Pancreas (tissue), 10 donors: ENCODE measurements around the gene MOV10L1. TPM values are rescaled to one million over a fixed set of nuclear protein-coding genes. Genes with fewer than 3 reads are reported as not detected.
"Not testable (repeated sequence)": the region's sequence is repeated elsewhere in the genome, so short reads cannot be mapped to it uniquely, and the experiment has no call there.

Experiments
- ATAC-seq, 4 donors: fragments of 200-7000 bp; cut with Tn5 transposase; one replicate each; pipeline versions ENCODE4 v1.8.0 to v1.9.1; 2020; ENCODE audit warnings: mild to moderate bottlenecking in 4 of 4, moderate library complexity in 4 of 4
- DNase-seq, 6 donors: peaks; one replicate each; pipeline ENCODE4 v3.0.0-alpha.2; 2020
- FAIRE-seq: peaks from 2 replicates; lab custom pipeline; 2012; peaks lifted over from hg19 to GRCh38; lab: Jason Lieb, UNC
- H3K27ac ChIP-seq, 4 donors: fragments of 200-600 bp; sonication (generic); 1 replicate in 3 of 4; 2 replicates in 1 of 4; pipeline versions ENCODE4 v1.5.0 to v1.8.0; 2020
- H3K27me3 ChIP-seq, 4 donors: fragments of 200-600 bp; one replicate each; pipeline ENCODE4 v1.8.0; 2021
- H3K36me3 ChIP-seq, 3 donors: fragments of 200-600 bp; sonication (generic) in 1 of 3; one replicate each; pipeline versions ENCODE4 v1.5.0 to v1.8.0; 2020 to 2021
- H3K4me1 ChIP-seq, 3 donors: fragments of 200-600 bp; one replicate each; pipeline ENCODE4 v1.8.0; 2021
- H3K4me3 ChIP-seq, 4 donors: fragments of 200-600 bp; sonication (generic) in 2 of 4; one replicate each; pipeline versions ENCODE4 v1.5.0 to v1.8.0; 2020 to 2021
- H3K9me3 ChIP-seq, 4 donors: fragments of 200-600 bp; one replicate each; pipeline ENCODE4 v1.8.0; 2021
- WGBS, 2 donors: extraction: QIAGEN DNeasy Blood & Tissue Kit; methylation state at CpG; one replicate each; pipeline ENCODE4 v1.1.7; 2013; 5-methylcytosine and 5-hydroxymethylcytosine counted together
- intact Hi-C, 3 donors: fragments of 100-400 bp; cut with DNase I; formaldehyde crosslinking; loops; one replicate each; pipeline versions ENCODE4 v1.11.1 to v1.14.2; 2022
- polyA plus RNA-seq, 2 donors: library from polyadenylated mRNA; stranded (reverse); fragments of 200-250 nt; gene quantifications; one replicate each; pipeline ENCODE4 v1.2.3, GENCODE V29; 2013
- total RNA-seq, 6 donors: library from RNA; stranded (reverse); fragmentation: NEBNext Ultra II Directional in 4 of 6; extraction: Animal tissue kit (Norgen Biotek cat#: 25700) in 4 of 6; gene quantifications; one replicate each; pipeline versions ENCODE4 v1.2.1 to v1.2.4, GENCODE V29; 2021 to 2023
- TF ChIP-seq, protein P1 (sequence below), 4 donors: fragments of 200-600 bp; sonication (generic) in 3 of 4; IDR thresholded peaks; one replicate each; pipeline versions ENCODE4 v1.5.0 to v1.8.0; 2021; ENCODE audit warnings: antibody characterized with exemption in 4 of 4
- donor health status: healthy with polysubstance abuse.
- donor health status: DM: no; HTN: no; CAD: no; lungs with moderate emphysema.
- donor health status: DM: no; HTN: no; CAD: no.
- donor health status: control.
- donor health status: control.
- donor health status: Bipolar disorder and iron deficiency.
- donor health status: DM: yes; HTN: yes; CAD: no.
- donor health status: DM: no; HTN: no; CAD: no.
- donor health status: DM: no; HTN: no; CAD: no.
- donor health status: DM: yes; HTN: yes; CAD: no.

MOV10L1 gene
- total and polyA plus RNA-seq, 8 donors = 0.09 to 1.9 (median 0.26) TPM; not detected in 1

GRCh38 chr22:50161508-50162390, 71.9 kb downstream of the MOV10L1 start:
- peak in 1 of 6 donors; percentile 60 for DNase-seq
- H3K27ac ChIP-seq = no peak overlapping the region
- TF ChIP-seq, protein P1, sequence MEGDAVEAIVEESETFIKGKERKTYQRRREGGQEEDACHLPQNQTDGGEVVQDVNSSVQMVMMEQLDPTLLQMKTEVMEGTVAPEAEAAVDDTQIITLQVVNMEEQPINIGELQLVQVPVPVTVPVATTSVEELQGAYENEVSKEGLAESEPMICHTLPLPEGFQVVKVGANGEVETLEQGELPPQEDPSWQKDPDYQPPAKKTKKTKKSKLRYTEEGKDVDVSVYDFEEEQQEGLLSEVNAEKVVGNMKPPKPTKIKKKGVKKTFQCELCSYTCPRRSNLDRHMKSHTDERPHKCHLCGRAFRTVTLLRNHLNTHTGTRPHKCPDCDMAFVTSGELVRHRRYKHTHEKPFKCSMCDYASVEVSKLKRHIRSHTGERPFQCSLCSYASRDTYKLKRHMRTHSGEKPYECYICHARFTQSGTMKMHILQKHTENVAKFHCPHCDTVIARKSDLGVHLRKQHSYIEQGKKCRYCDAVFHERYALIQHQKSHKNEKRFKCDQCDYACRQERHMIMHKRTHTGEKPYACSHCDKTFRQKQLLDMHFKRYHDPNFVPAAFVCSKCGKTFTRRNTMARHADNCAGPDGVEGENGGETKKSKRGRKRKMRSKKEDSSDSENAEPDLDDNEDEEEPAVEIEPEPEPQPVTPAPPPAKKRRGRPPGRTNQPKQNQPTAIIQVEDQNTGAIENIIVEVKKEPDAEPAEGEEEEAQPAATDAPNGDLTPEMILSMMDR (IDR thresholded peaks at IDR 0.05) = no peak
- no peaks in the 10 kb centered on the region for H3K4me1 ChIP-seq
- H3K4me3 ChIP-seq = no peak overlapping the region
- FAIRE-seq = no peak
- H3K27me3 ChIP-seq = no peaks in the 10 kb centered on the region
- no peaks in the 10 kb centered on the region for H3K9me3 ChIP-seq
- WGBS, 2 donors = 81 to 88% methylated on average over 22 to 23 of the region's 23 CpGs
- intact Hi-C loops = no loop called here
- no peak for ATAC-seq
- H3K36me3 ChIP-seq = no peaks in the 10 kb centered on the region

DNA sequence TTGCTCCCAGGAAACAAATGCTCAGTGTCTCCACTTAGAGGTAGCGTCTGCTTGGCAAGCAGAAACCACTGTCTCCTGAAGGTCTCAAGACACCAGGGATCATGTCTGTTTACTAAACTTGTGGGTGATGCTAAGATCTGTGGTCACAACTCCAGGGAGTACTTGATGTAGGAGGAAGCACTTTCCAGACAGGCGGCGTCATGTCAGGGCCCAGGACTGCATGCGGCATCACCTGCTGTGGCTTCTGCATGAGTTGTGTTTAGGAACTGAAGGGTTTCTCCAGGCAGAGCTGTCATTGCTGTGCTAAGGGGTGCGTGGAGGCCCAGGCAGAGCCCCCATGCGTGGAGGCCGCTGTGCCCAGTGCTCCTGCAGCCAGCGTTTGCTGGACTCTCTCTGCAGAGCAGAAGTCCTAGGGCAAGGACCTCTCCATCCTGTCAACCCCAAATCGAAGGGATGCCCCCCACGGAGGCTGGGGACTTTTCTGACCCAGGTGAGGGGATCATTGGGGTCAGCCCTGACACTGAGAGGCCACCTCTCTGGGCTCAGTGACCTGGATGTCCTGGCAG, 72.7 kb downstream of the MOV10L1 start:
- Histone ChIP-seq H3K4me3 (no peak overlapping the region), H3K9me3 (no peaks in the 10 kb centered on the region), H3K4me1 (no peaks in the 10 kb centered on the region), H3K27ac (no peak overlapping the region), H3K27me3 (no peaks in the 10 kb centered on the region), H3K36me3 (no peaks in the 10 kb centered on the region)
- no peak for FAIRE-seq
- no peak for ATAC-seq
- intact Hi-C loops = no loop called here
- TF ChIP-seq, protein P1 (IDR thresholded peaks at IDR 0.05) = no peak
- no peak for DNase-seq
- WGBS, 2 donors = 77 to 86% methylated on average over 10 of the region's 10 CpGs

DNA sequence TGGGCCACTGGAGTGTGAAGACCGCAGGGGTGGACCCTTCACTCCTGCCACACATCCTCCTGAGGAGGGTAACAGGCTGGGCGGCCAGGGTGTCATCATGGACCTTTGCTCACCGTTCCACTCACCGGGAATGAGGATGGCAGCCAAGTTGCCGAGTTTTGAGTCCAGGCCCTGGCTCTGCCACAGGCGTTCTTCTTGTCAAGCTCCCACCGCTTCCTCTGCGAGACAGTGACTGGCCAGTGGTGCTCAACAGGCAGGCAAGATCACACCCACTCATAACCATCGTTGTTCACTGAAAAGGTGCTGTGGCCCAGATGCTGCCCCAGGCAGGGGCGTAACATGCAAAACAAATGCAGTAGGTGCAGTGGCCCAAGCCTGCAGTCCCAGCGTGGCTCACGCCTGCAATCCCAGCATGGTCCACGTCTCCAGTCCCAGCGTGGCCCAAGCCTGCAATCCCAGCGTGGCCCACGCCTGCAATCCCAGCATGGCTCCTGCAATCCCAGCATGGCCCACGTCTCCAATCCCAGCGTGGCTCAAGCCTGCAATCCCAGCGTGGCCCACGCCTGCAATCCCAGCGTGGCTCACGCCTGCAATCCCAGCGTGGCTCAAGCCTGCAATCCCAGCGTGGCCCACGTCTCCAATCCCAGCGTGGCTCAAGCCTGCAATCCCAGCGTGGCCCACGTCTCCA, 75.8 kb downstream of the MOV10L1 start:
- Histone ChIP-seq H3K27ac (no peak overlapping the region), H3K4me1 (no peaks in the 10 kb centered on the region), H3K27me3 (no peaks in the 10 kb centered on the region), H3K9me3 (no peaks in the 10 kb centered on the region), H3K4me3 (no peak overlapping the region), H3K36me3 (no peaks in the 10 kb centered on the region)
- ATAC-seq = no peak
- FAIRE-seq = no peak
- intact Hi-C loops = no loop called here
- TF ChIP-seq, protein P1 (IDR thresholded peaks at IDR 0.05) = no peak
- DNase-seq = no peak
- 94 to 95% methylated on average over 28 of the region's 28 CpGs for WGBS, 2 donors

GRCh38 chr22:50167689-50168489, 78.1 kb downstream of the MOV10L1 start:
- TF ChIP-seq, protein P1 (IDR thresholded peaks at IDR 0.05) = no peak
- Histone ChIP-seq H3K9me3 (no peaks in the 10 kb centered on the region), H3K36me3 (no peaks in the 10 kb centered on the region), H3K4me1 (no peaks in the 10 kb centered on the region), H3K4me3 (no peak overlapping the region), H3K27me3 (no peaks in the 10 kb centered on the region), H3K27ac (no peak overlapping the region)
- intact Hi-C loops = no loop called here
- WGBS, 2 donors = 34 to 49% methylated on average over 11 of the region's 11 CpGs
- no peak for ATAC-seq
- DNase-seq = peak in 1 of 6 donors; percentile 11
- no peak for FAIRE-seq

DNA sequence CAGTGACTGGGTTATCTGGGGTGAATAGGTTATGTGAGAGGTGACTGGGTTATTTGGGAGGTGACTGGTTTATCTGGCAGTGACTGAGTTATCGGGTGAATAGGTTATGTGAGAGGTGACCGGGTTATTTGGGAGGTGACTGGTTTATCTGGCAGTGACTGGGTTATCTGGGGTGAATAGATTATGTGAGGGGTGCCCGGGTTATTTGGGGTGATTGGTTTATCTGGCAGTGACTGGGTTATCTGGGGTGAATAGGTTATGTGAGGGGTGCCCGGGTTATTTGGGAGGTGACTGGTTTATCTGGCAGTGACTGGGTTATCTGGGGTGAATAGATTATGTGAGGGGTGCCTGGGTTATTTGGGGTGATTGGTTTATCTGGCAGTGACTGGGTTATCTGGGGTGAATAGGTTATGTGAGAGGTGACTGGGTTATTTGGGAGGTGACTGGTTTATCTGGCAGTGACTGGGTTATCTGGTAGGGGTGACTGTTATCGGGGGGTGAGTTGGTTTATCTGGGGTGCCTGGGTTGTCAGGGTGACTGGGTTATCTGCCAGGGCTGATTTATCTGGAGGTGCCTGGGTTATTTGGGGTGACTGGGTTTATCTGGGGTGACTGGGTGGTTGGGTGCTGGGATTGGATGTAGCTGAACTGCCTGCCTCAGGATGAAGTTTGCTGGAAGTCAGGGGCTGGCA, 78.8 kb downstream of the MOV10L1 start:
- H3K4me1 ChIP-seq, H3K27ac ChIP-seq, H3K9me3 ChIP-seq, intact Hi-C loops, ATAC-seq, FAIRE-seq, DNase-seq, H3K36me3 ChIP-seq, H3K4me3 ChIP-seq, H3K27me3 ChIP-seq: not testable (repeated sequence)
- WGBS, 2 donors = 31 to 40% methylated on average over 5 of the region's 5 CpGs
